ENCODE measurements around the gene PPP1R1C. TPM values are rescaled to one million over a fixed set of nuclear protein-coding genes. Genes with fewer than 3 reads are reported as not detected.

PPP1R1C gene
- total RNA-seq, 1 donor from 2014 or later, result 0.50 TPM

DNA sequence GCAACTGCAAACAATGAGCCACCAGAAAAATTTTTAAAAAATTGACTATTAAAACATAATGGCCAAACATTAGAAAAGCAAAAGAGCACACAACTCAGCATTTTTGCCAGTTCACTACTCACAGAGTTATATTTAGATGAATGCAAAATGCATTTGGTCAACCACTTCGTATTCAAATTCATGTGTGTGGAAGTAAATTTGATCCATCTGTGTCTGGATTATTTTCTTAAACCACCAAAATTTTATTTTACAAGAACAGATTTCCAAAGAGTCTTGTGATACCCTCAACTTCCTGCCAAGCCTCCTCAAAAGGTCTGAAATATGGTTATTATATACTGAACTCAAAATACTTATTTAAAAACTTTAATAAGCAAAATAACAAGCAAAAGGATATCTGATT, 57.4 kb downstream of the PPP1R1C start:
- Mint-ChIP-seq H3K4me1 (ENCODE audit: low read depth, unreplicated experiment) (peaks cover 5% of the 10 kb centered on the region), H3K4me3 (ENCODE audit: unreplicated experiment) (no peak overlapping the region), H3K27me3 (ENCODE audit: low read depth, unreplicated experiment) (no peaks in the 10 kb centered on the region), H3K27ac (ENCODE audit: unreplicated experiment) (no peak overlapping the region), H3K9me3 (ENCODE audit: unreplicated experiment) (no peaks in the 10 kb centered on the region), H3K36me3 (ENCODE audit: low read depth, unreplicated experiment) (no peaks in the 10 kb centered on the region)
- Histone ChIP-seq H3K4me1 (ENCODE audit: insufficient read depth, low read length) (no peaks in the 10 kb centered on the region), H3K4me2 (ENCODE audit: low read length) (no peak overlapping the region), H3K4me3 (ENCODE audit: insufficient read depth, low read depth, low read length) (no peak overlapping the region), H2AFZ (ENCODE audit: low read depth, low read length) (no peak overlapping the region), H3K27ac (ENCODE audit: low read depth, low read length) (no peak overlapping the region), H3K9ac (ENCODE audit: low read length) (no peak overlapping the region), H3K27me3 (ENCODE audit: insufficient read depth, low read length) (no peaks in the 10 kb centered on the region), H3K36me3 (ENCODE audit: insufficient read depth, low read length) (no peaks in the 10 kb centered on the region), H3K9me3 (ENCODE audit: insufficient read depth, low read depth, low read length) (no peaks in the 10 kb centered on the region), H3K79me2 (ENCODE audit: insufficient read depth, low read length) (no peaks in the 10 kb centered on the region), H4K20me1 (ENCODE audit: insufficient read depth, low read length) (no peaks in the 10 kb centered on the region)
- FAIRE-seq (no peak), DNase-seq (ENCODE audit: low read depth) (no peak)
- TF ChIP-seq, protein P1, sequence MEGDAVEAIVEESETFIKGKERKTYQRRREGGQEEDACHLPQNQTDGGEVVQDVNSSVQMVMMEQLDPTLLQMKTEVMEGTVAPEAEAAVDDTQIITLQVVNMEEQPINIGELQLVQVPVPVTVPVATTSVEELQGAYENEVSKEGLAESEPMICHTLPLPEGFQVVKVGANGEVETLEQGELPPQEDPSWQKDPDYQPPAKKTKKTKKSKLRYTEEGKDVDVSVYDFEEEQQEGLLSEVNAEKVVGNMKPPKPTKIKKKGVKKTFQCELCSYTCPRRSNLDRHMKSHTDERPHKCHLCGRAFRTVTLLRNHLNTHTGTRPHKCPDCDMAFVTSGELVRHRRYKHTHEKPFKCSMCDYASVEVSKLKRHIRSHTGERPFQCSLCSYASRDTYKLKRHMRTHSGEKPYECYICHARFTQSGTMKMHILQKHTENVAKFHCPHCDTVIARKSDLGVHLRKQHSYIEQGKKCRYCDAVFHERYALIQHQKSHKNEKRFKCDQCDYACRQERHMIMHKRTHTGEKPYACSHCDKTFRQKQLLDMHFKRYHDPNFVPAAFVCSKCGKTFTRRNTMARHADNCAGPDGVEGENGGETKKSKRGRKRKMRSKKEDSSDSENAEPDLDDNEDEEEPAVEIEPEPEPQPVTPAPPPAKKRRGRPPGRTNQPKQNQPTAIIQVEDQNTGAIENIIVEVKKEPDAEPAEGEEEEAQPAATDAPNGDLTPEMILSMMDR (IDR thresholded peaks at IDR 0.05; ENCODE audit: insufficient read depth, low read depth, low read length), result no peak
- no peak for TF ChIP-seq EZH2 (IDR thresholded peaks at IDR 0.05; ENCODE audit: insufficient read depth, low read length)

DNA sequence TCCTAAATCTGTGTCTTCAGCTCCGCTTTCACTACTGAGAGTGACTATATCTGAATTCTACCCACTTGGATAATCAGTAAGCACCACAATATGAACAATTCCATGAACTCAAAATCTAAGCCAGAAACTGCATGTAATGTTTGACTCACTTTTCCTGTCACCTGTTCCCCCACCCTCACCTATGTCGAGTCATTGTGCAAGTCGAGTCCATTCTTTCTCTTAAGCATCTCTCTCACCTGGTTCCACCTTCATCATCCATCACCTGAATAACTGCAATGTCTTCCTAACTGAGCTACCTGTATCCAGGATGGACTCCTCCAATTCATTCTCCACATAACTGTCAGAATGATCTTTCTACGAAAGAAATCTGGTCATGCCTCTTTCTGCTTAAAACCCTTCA, 58.2 kb downstream of the PPP1R1C start:
- no peaks in the 10 kb centered on the region for H3K9me3 ChIP-seq (ENCODE audit: insufficient read depth, low read depth, low read length)

DNA sequence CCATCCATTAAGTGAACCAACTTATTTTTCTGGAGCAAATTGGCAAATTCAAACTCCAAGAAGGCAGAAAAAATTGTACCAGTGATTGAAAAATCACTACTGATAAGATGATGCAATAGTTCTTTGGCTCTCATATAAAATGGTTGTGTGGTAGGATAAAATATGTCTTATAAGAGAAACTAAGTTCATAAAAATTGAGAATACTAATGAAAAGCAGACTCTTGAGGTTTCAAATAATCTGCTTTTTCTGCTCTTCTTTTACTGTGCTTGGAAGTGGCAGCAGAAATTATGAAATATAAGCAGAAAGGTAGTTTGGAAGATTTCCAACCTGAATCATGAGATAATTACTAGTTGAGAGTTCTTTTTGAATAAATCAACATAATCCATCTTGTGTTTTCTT, 61.9 kb downstream of the PPP1R1C start:
- Histone ChIP-seq H3K9me3 (ENCODE audit: insufficient read depth, low read depth, low read length) (no peaks in the 10 kb centered on the region), H4K20me1 (ENCODE audit: insufficient read depth, low read length) (no peaks in the 10 kb centered on the region), H3K36me3 (ENCODE audit: insufficient read depth, low read length) (no peaks in the 10 kb centered on the region), H3K4me2 (ENCODE audit: low read length) (no peak overlapping the region), H3K79me2 (ENCODE audit: insufficient read depth, low read length) (no peaks in the 10 kb centered on the region), H3K9ac (ENCODE audit: low read length) (no peak overlapping the region), H3K27ac (ENCODE audit: low read depth, low read length) (no peak overlapping the region), H2AFZ (ENCODE audit: low read depth, low read length) (no peak overlapping the region), H3K27me3 (ENCODE audit: insufficient read depth, low read length) (no peaks in the 10 kb centered on the region), H3K4me3 (ENCODE audit: insufficient read depth, low read depth, low read length) (no peak overlapping the region), H3K4me1 (ENCODE audit: insufficient read depth, low read length) (no peaks in the 10 kb centered on the region)
- no peaks in the 10 kb centered on the region for H3K9me3 Mint-ChIP-seq (ENCODE audit: unreplicated experiment)
- FAIRE-seq (no peak), DNase-seq (ENCODE audit: low read depth) (no peak)
- no peak overlapping the region for H3K4me3 Mint-ChIP-seq (ENCODE audit: unreplicated experiment)
- no peaks in the 10 kb centered on the region for H3K27me3 Mint-ChIP-seq (ENCODE audit: low read depth, unreplicated experiment)
- H3K36me3 Mint-ChIP-seq (ENCODE audit: low read depth, unreplicated experiment), result no peaks in the 10 kb centered on the region
- TF ChIP-seq, protein P1 (IDR thresholded peaks at IDR 0.05; ENCODE audit: insufficient read depth, low read depth, low read length), result no peak
- TF ChIP-seq EZH2 (IDR thresholded peaks at IDR 0.05; ENCODE audit: insufficient read depth, low read length), result no peak
- H3K27ac Mint-ChIP-seq (ENCODE audit: unreplicated experiment), result no peak overlapping the region
- H3K4me1 Mint-ChIP-seq (ENCODE audit: low read depth, unreplicated experiment), result no peaks in the 10 kb centered on the region

More for the DNA sequence above, 58.2 kb downstream of the PPP1R1C start:
- no peak overlapping the region for H2AFZ ChIP-seq (ENCODE audit: low read depth, low read length)
- H3K27me3 ChIP-seq (ENCODE audit: insufficient read depth, low read length), result no peaks in the 10 kb centered on the region
- Mint-ChIP-seq H3K9me3 (ENCODE audit: unreplicated experiment) (no peaks in the 10 kb centered on the region), H3K4me3 (ENCODE audit: unreplicated experiment) (no peak overlapping the region), H3K4me1 (ENCODE audit: low read depth, unreplicated experiment) (no peaks in the 10 kb centered on the region), H3K27ac (ENCODE audit: unreplicated experiment) (no peak overlapping the region), H3K36me3 (ENCODE audit: low read depth, unreplicated experiment) (no peaks in the 10 kb centered on the region), H3K27me3 (ENCODE audit: low read depth, unreplicated experiment) (no peaks in the 10 kb centered on the region)
- TF ChIP-seq EZH2 (IDR thresholded peaks at IDR 0.05; ENCODE audit: insufficient read depth, low read length), result no peak
- TF ChIP-seq, protein P1 (IDR thresholded peaks at IDR 0.05; ENCODE audit: insufficient read depth, low read depth, low read length), result no peak
- H3K9ac ChIP-seq (ENCODE audit: low read length), result no peak overlapping the region
- FAIRE-seq, result no peak
- DNase-seq (ENCODE audit: low read depth), result no peak
- H3K4me1 ChIP-seq (ENCODE audit: insufficient read depth, low read length), result no peaks in the 10 kb centered on the region
- H3K36me3 ChIP-seq (ENCODE audit: insufficient read depth, low read length), result no peaks in the 10 kb centered on the region
- no peak overlapping the region for H3K4me2 ChIP-seq (ENCODE audit: low read length)
- no peaks in the 10 kb centered on the region for H3K79me2 ChIP-seq (ENCODE audit: insufficient read depth, low read length)
- H3K27ac ChIP-seq (ENCODE audit: low read depth, low read length), result no peak overlapping the region
- H4K20me1 ChIP-seq (ENCODE audit: insufficient read depth, low read length), result no peaks in the 10 kb centered on the region
- H3K4me3 ChIP-seq (ENCODE audit: insufficient read depth, low read depth, low read length), result no peak overlapping the region
